ENCODE measurements around the gene DDX59. TPM values are rescaled to one million over a fixed set of nuclear protein-coding genes. Genes with fewer than 3 reads are reported as not detected.

DDX59 gene
- total RNA-seq, 1 experiment from 2014 or later = 19.4 TPM

DNA sequence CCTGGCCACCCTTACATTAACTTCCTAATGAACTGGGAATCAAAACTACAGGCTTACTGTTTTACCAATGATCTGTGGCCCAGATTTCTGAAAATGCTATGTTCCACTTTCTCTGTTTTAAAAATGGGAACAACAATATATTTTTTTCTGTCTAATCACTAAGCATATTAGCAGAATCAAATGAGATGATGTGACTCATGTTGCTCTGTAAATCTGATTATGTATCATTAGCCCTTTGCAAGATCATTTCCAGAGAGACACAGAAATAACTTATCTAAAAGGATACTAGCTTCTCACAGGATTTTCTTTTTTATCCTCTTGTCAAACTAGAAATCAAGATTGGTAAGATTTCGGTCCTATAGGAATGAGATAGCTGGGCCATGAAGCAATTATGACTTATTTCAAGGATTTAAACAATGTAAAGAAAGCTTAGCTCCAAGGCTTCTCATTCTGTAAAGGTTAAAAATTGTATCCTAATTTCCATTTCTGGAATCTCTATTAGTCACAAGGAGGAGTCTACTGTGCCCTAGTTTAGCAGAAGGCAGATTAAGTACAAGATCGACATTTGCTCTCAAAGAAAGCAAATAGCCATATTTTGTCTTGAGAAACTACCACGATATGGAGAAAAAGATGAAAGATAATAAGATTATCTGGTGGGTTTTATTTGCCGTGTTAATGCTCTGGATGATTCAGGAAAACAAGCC lies 36.6 kb upstream of the DDX59 start:
- no peaks in the 10 kb centered on the region for H3K27me3 Mint-ChIP-seq (ENCODE audit: low read depth)

More for the DNA sequence above, 36.6 kb upstream of the DDX59 start:
- ATAC-seq (no peak), DNase-seq (ENCODE audit: low spot score) (no peak)
- CTCF ChIA-PET = no interaction called here
- Mint-ChIP-seq H3K36me3 (no peaks in the 10 kb centered on the region), H3K27ac (no peak overlapping the region), H3K9me3 (no peaks in the 10 kb centered on the region), H3K4me3 (no peak overlapping the region), H3K4me1 (no peaks in the 10 kb centered on the region)
- POLR2A ChIA-PET = no interaction called here
- TF ChIP-seq, protein P1, sequence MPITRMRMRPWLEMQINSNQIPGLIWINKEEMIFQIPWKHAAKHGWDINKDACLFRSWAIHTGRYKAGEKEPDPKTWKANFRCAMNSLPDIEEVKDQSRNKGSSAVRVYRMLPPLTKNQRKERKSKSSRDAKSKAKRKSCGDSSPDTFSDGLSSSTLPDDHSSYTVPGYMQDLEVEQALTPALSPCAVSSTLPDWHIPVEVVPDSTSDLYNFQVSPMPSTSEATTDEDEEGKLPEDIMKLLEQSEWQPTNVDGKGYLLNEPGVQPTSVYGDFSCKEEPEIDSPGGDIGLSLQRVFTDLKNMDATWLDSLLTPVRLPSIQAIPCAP (CRISPR knock-in tag; IDR thresholded peaks at IDR 0.05) = no peak
- TF ChIP-seq, protein P2, sequence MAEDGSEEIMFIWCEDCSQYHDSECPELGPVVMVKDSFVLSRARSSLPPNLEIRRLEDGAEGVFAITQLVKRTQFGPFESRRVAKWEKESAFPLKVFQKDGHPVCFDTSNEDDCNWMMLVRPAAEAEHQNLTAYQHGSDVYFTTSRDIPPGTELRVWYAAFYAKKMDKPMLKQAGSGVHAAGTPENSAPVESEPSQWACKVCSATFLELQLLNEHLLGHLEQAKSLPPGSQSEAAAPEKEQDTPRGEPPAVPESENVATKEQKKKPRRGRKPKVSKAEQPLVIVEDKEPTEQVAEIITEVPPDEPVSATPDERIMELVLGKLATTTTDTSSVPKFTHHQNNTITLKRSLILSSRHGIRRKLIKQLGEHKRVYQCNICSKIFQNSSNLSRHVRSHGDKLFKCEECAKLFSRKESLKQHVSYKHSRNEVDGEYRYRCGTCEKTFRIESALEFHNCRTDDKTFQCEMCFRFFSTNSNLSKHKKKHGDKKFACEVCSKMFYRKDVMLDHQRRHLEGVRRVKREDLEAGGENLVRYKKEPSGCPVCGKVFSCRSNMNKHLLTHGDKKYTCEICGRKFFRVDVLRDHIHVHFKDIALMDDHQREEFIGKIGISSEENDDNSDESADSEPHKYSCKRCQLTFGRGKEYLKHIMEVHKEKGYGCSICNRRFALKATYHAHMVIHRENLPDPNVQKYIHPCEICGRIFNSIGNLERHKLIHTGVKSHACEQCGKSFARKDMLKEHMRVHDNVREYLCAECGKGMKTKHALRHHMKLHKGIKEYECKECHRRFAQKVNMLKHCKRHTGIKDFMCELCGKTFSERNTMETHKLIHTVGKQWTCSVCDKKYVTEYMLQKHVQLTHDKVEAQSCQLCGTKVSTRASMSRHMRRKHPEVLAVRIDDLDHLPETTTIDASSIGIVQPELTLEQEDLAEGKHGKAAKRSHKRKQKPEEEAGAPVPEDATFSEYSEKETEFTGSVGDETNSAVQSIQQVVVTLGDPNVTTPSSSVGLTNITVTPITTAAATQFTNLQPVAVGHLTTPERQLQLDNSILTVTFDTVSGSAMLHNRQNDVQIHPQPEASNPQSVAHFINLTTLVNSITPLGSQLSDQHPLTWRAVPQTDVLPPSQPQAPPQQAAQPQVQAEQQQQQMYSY (CRISPR knock-in tag; IDR thresholded peaks at IDR 0.05) = no peak
- TF ChIP-seq, protein P3, sequence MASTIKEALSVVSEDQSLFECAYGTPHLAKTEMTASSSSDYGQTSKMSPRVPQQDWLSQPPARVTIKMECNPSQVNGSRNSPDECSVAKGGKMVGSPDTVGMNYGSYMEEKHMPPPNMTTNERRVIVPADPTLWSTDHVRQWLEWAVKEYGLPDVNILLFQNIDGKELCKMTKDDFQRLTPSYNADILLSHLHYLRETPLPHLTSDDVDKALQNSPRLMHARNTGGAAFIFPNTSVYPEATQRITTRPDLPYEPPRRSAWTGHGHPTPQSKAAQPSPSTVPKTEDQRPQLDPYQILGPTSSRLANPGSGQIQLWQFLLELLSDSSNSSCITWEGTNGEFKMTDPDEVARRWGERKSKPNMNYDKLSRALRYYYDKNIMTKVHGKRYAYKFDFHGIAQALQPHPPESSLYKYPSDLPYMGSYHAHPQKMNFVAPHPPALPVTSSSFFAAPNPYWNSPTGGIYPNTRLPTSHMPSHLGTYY (CRISPR knock-in tag; IDR thresholded peaks at IDR 0.05) = no peak
- TF ChIP-seq CBFB (CRISPR knock-in tag; IDR thresholded peaks at IDR 0.05; ENCODE audit: low read depth) (no peak), ZBTB21 (CRISPR knock-in tag; IDR thresholded peaks at IDR 0.05; ENCODE audit: borderline replicate concordance) (no peak), KAT7 (CRISPR knock-in tag; IDR thresholded peaks at IDR 0.05; ENCODE audit: borderline replicate concordance) (no peak), NFE2L1 (CRISPR knock-in tag; IDR thresholded peaks at IDR 0.05) (no peak), GRHL2 (CRISPR knock-in tag; IDR thresholded peaks at IDR 0.05; ENCODE audit: insufficient replicate concordance, severe bottlenecking) (no peak), ZNF219 (CRISPR knock-in tag; IDR thresholded peaks at IDR 0.05; ENCODE audit: borderline replicate concordance) (no peak), ZNF317 (CRISPR knock-in tag; IDR thresholded peaks at IDR 0.05; ENCODE audit: borderline replicate concordance, low read depth) (no peak), IRF2 (CRISPR knock-in tag; IDR thresholded peaks at IDR 0.05; ENCODE audit: borderline replicate concordance, low read depth) (no peak), MYBL2 (CRISPR knock-in tag; IDR thresholded peaks at IDR 0.05) (no peak), TP53 (CRISPR knock-in tag; IDR thresholded peaks at IDR 0.05) (no peak)
- TF ChIP-seq, protein P4, sequence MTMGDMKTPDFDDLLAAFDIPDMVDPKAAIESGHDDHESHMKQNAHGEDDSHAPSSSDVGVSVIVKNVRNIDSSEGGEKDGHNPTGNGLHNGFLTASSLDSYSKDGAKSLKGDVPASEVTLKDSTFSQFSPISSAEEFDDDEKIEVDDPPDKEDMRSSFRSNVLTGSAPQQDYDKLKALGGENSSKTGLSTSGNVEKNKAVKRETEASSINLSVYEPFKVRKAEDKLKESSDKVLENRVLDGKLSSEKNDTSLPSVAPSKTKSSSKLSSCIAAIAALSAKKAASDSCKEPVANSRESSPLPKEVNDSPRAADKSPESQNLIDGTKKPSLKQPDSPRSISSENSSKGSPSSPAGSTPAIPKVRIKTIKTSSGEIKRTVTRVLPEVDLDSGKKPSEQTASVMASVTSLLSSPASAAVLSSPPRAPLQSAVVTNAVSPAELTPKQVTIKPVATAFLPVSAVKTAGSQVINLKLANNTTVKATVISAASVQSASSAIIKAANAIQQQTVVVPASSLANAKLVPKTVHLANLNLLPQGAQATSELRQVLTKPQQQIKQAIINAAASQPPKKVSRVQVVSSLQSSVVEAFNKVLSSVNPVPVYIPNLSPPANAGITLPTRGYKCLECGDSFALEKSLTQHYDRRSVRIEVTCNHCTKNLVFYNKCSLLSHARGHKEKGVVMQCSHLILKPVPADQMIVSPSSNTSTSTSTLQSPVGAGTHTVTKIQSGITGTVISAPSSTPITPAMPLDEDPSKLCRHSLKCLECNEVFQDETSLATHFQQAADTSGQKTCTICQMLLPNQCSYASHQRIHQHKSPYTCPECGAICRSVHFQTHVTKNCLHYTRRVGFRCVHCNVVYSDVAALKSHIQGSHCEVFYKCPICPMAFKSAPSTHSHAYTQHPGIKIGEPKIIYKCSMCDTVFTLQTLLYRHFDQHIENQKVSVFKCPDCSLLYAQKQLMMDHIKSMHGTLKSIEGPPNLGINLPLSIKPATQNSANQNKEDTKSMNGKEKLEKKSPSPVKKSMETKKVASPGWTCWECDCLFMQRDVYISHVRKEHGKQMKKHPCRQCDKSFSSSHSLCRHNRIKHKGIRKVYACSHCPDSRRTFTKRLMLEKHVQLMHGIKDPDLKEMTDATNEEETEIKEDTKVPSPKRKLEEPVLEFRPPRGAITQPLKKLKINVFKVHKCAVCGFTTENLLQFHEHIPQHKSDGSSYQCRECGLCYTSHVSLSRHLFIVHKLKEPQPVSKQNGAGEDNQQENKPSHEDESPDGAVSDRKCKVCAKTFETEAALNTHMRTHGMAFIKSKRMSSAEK (CRISPR knock-in tag; IDR thresholded peaks at IDR 0.05; ENCODE audit: borderline replicate concordance) = no peak
- TF ChIP-seq, protein P5, sequence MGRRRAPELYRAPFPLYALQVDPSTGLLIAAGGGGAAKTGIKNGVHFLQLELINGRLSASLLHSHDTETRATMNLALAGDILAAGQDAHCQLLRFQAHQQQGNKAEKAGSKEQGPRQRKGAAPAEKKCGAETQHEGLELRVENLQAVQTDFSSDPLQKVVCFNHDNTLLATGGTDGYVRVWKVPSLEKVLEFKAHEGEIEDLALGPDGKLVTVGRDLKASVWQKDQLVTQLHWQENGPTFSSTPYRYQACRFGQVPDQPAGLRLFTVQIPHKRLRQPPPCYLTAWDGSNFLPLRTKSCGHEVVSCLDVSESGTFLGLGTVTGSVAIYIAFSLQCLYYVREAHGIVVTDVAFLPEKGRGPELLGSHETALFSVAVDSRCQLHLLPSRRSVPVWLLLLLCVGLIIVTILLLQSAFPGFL (CRISPR knock-in tag; IDR thresholded peaks at IDR 0.05; ENCODE audit: borderline replicate concordance) = no peak
- TF ChIP-seq, protein P6, sequence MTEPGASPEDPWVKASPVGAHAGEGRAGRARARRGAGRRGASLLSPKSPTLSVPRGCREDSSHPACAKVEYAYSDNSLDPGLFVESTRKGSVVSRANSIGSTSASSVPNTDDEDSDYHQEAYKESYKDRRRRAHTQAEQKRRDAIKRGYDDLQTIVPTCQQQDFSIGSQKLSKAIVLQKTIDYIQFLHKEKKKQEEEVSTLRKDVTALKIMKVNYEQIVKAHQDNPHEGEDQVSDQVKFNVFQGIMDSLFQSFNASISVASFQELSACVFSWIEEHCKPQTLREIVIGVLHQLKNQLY (CRISPR knock-in tag; IDR thresholded peaks at IDR 0.05) = no peak
- TF ChIP-seq, protein P7, sequence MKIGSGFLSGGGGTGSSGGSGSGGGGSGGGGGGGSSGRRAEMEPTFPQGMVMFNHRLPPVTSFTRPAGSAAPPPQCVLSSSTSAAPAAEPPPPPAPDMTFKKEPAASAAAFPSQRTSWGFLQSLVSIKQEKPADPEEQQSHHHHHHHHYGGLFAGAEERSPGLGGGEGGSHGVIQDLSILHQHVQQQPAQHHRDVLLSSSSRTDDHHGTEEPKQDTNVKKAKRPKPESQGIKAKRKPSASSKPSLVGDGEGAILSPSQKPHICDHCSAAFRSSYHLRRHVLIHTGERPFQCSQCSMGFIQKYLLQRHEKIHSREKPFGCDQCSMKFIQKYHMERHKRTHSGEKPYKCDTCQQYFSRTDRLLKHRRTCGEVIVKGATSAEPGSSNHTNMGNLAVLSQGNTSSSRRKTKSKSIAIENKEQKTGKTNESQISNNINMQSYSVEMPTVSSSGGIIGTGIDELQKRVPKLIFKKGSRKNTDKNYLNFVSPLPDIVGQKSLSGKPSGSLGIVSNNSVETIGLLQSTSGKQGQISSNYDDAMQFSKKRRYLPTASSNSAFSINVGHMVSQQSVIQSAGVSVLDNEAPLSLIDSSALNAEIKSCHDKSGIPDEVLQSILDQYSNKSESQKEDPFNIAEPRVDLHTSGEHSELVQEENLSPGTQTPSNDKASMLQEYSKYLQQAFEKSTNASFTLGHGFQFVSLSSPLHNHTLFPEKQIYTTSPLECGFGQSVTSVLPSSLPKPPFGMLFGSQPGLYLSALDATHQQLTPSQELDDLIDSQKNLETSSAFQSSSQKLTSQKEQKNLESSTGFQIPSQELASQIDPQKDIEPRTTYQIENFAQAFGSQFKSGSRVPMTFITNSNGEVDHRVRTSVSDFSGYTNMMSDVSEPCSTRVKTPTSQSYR (CRISPR knock-in tag; IDR thresholded peaks at IDR 0.05) = no peak
